ENCODE data around the gene TUBA3E.
"Not testable (repeated sequence)": the region's sequence is repeated elsewhere in the genome, so short reads cannot be mapped to it uniquely, and the experiment has no call there.

TUBA3E gene

DNA sequence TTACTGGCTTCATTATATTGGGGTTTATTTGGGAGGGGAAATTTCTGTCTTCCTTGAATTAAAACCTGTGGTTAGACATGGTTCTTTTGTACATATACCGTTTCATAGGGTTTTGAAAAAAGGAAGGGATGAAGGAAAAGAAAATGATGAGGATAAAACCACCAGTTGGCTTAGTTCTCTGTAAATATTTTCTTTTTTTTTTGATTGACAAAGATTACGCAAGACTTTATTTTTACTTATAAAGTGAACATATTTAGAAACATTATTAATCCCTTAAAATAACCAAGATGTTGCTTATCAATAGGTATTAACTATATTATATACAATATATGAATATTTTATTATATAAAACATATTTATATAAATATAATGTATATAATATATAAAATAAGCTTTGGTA is 45.1 kb upstream of the TUBA3E start:
- Histone ChIP-seq H3K36me3 (ENCODE audit: control insufficient read depth, low read length) (no peaks in the 10 kb centered on the region), H3K27me3 (ENCODE audit: control insufficient read depth, low read length) (no peaks in the 10 kb centered on the region), H3K9me3 (ENCODE audit: control insufficient read depth, insufficient read depth, low read length) (no peaks in the 10 kb centered on the region), H3K4me2 (ENCODE audit: low read length) (no peak overlapping the region), H4K20me1 (ENCODE audit: control insufficient read depth, insufficient read depth, low read depth, low read length) (no peaks in the 10 kb centered on the region), H3K27ac (ENCODE audit: low read depth, low read length) (no peak overlapping the region), H3K9me2 (replicated peaks; ENCODE audit: control insufficient read depth, low read length) (no peaks in the 10 kb centered on the region), H3K4me1 (ENCODE audit: control insufficient read depth, low read length) (no peaks in the 10 kb centered on the region), H3K79me2 (ENCODE audit: control insufficient read depth, low read length) (no peaks in the 10 kb centered on the region), H3F3A (ENCODE audit: control insufficient read depth, insufficient read depth) (no peaks in the 10 kb centered on the region), H3K4me3 (ENCODE audit: low read length) (no peak overlapping the region)
- no peak for TF ChIP-seq EZH2phosphoT487 (IDR thresholded peaks at IDR 0.05; ENCODE audit: borderline replicate concordance, low read length)
- TF ChIP-seq, protein P1, sequence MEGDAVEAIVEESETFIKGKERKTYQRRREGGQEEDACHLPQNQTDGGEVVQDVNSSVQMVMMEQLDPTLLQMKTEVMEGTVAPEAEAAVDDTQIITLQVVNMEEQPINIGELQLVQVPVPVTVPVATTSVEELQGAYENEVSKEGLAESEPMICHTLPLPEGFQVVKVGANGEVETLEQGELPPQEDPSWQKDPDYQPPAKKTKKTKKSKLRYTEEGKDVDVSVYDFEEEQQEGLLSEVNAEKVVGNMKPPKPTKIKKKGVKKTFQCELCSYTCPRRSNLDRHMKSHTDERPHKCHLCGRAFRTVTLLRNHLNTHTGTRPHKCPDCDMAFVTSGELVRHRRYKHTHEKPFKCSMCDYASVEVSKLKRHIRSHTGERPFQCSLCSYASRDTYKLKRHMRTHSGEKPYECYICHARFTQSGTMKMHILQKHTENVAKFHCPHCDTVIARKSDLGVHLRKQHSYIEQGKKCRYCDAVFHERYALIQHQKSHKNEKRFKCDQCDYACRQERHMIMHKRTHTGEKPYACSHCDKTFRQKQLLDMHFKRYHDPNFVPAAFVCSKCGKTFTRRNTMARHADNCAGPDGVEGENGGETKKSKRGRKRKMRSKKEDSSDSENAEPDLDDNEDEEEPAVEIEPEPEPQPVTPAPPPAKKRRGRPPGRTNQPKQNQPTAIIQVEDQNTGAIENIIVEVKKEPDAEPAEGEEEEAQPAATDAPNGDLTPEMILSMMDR (IDR thresholded peaks at IDR 0.05; ENCODE audit: low read depth, low read length, poor library complexity, severe bottlenecking) = no peak

DNA sequence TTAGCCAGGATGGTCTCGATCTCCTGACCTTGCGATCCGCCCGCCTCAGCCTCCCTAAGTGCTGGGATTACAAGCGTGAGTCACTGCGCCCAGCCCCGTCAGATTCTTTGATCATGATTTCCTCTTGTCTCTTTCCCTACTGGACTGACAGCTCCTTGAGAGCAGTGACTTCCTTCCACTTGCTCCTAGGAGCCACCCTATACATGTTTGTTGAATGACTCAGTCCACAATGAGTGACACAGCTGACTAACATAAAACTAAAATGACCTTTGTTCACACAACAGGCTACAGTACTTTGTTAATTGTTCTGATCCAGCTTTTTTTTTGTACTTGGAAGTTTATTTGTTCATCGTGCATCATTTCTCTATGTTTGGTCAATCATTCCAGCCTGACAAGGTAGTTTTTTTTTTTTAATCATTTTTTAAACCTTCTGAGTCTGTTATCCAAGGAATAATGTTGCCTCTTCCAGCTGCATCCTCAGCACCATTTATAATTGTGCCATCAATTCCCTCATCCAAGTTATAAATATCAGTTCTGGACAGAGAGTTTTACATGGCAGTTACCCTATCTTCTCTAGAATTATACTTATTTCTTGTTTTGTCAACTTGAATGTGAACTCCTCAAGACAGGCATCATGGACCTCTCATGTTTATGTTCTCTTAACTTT is 42.9 kb upstream of the TUBA3E start:
- TF ChIP-seq, protein P1 (IDR thresholded peaks at IDR 0.05; ENCODE audit: low read depth, low read length, poor library complexity, severe bottlenecking) = no peak
- TF ChIP-seq EZH2phosphoT487 (IDR thresholded peaks at IDR 0.05; ENCODE audit: borderline replicate concordance, low read length) = no peak

DNA sequence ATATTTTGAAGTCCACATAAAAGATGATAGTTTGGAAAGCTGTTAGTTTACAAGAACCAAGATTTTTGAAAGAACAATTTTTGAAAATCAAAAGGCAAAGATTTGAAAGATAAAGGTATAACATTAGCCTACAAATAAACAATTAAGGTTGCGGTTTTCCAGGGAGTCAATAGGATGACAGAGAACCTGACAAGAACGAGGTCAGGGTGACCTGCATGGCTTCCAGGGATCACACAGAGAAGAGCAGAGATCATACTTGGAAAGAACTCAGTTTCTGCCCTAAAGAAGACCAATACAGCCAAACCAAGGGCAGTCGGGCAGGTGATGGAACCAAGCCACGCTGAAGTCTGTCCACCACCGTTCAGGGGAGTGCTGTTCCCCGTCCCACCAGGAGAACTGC is 41.3 kb upstream of the TUBA3E start:
- not testable (repeated sequence) for H3K4me1 ChIP-seq (ENCODE audit: control insufficient read depth, low read length); H3K9me2 ChIP-seq (replicated peaks; ENCODE audit: control insufficient read depth, low read length); H3K36me3 ChIP-seq (ENCODE audit: control insufficient read depth, low read length); H3K27ac ChIP-seq (ENCODE audit: low read depth, low read length); H4K20me1 ChIP-seq (ENCODE audit: control insufficient read depth, insufficient read depth, low read depth, low read length); H3K27me3 ChIP-seq (ENCODE audit: control insufficient read depth, low read length); H3F3A ChIP-seq (ENCODE audit: control insufficient read depth, insufficient read depth); H3K9me3 ChIP-seq (ENCODE audit: control insufficient read depth, insufficient read depth, low read length); H3K4me3 ChIP-seq (ENCODE audit: low read length); H3K79me2 ChIP-seq (ENCODE audit: control insufficient read depth, low read length); H3K4me2 ChIP-seq (ENCODE audit: low read length)

More for the DNA sequence above, 42.9 kb upstream of the TUBA3E start:
- Histone ChIP-seq H3F3A (ENCODE audit: control insufficient read depth, insufficient read depth) (no peaks in the 10 kb centered on the region), H3K9me3 (ENCODE audit: control insufficient read depth, insufficient read depth, low read length) (no peaks in the 10 kb centered on the region), H3K4me1 (ENCODE audit: control insufficient read depth, low read length) (no peaks in the 10 kb centered on the region), H3K79me2 (ENCODE audit: control insufficient read depth, low read length) (no peaks in the 10 kb centered on the region), H4K20me1 (ENCODE audit: control insufficient read depth, insufficient read depth, low read depth, low read length) (no peaks in the 10 kb centered on the region), H3K4me3 (ENCODE audit: low read length) (no peak overlapping the region), H3K27me3 (ENCODE audit: control insufficient read depth, low read length) (no peaks in the 10 kb centered on the region), H3K4me2 (ENCODE audit: low read length) (no peak overlapping the region), H3K27ac (ENCODE audit: low read depth, low read length) (no peak overlapping the region), H3K9me2 (replicated peaks; ENCODE audit: control insufficient read depth, low read length) (no peaks in the 10 kb centered on the region), H3K36me3 (ENCODE audit: control insufficient read depth, low read length) (no peaks in the 10 kb centered on the region)

DNA sequence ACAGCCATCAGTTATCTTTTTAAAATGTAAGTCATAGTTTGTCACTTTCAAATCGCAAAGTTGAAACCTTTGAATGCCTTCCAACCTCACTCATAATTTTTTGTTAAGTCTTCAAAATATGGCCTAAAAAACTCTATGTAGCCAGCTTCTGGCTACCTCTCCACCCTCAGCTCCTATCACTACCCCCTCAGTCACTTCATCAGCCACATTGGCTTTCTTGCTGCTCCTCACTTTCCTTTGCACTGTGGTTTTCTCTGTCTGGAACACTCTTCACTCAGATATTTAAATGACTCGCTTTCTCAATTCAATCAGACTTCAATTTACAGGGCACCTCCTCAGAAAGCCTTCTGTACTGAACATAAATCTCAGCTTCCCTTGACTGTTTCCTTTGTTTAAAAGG is 34.8 kb upstream of the TUBA3E start:
- not testable (repeated sequence) for H3K4me3 ChIP-seq (ENCODE audit: low read length); H3K9me3 ChIP-seq (ENCODE audit: control insufficient read depth, insufficient read depth, low read length); H3K4me2 ChIP-seq (ENCODE audit: low read length); H3F3A ChIP-seq (ENCODE audit: control insufficient read depth, insufficient read depth); H3K27ac ChIP-seq (ENCODE audit: low read depth, low read length); H4K20me1 ChIP-seq (ENCODE audit: control insufficient read depth, insufficient read depth, low read depth, low read length); H3K27me3 ChIP-seq (ENCODE audit: control insufficient read depth, low read length); H3K4me1 ChIP-seq (ENCODE audit: control insufficient read depth, low read length); H3K79me2 ChIP-seq (ENCODE audit: control insufficient read depth, low read length); H3K9me2 ChIP-seq (replicated peaks; ENCODE audit: control insufficient read depth, low read length); H3K36me3 ChIP-seq (ENCODE audit: control insufficient read depth, low read length)

Measured in DOHH2 (cell line).